OCI-LY3 (cell line): ENCODE measurements around the gene SRGAP1.

Source experiments
- EZH2phosphoT487 ChIP-seq: fragments of 200-600 bp; shearing (Covaris generic); IDR thresholded peaks from 2 replicates; pipeline ENCODE4 v1.6.1; 2018; ENCODE audit warnings: antibody characterized with exemption, mixed run types, low read depth
- TF ChIP-seq, protein P1 (sequence below): fragments of 200-600, 300-600 bp; sonication (generic); IDR thresholded peaks from 2 replicates; pipeline ENCODE4 v1.5.1; 2014; ENCODE audit warnings: antibody characterized with exemption, low read length, low read depth

DNA sequence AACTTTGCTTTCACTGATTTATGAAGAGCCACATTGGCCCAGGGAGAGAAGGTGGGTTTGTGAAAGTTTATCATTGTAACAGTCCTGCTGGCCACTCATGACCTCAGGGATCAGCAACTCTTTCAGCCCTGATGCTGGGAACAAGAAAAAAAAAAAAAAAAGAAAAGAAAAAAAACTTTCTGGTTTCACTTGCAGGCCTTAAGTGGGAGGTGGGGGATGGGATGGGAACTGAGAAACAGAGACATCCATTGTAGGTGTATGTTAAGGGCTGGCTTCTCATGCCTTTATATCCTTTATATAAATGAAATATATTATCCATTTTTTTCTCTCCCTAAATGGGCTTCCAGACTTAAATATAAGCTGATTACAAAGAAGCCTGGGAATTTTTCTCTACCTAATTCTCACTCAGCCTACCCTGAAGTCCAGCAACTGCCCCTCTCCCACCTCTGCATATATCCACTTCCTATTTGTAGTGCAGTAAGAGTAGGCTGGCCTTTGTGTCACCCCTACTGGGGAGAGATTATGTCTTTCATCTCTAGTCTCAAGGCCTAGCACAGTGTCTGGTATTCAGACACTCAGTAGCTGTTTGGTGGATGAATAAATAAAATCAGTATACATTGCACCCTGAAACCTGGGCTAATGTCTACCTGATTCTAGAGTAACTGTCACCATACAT, 190.5 kb downstream of the SRGAP1 start:
- TF ChIP-seq, protein P1, sequence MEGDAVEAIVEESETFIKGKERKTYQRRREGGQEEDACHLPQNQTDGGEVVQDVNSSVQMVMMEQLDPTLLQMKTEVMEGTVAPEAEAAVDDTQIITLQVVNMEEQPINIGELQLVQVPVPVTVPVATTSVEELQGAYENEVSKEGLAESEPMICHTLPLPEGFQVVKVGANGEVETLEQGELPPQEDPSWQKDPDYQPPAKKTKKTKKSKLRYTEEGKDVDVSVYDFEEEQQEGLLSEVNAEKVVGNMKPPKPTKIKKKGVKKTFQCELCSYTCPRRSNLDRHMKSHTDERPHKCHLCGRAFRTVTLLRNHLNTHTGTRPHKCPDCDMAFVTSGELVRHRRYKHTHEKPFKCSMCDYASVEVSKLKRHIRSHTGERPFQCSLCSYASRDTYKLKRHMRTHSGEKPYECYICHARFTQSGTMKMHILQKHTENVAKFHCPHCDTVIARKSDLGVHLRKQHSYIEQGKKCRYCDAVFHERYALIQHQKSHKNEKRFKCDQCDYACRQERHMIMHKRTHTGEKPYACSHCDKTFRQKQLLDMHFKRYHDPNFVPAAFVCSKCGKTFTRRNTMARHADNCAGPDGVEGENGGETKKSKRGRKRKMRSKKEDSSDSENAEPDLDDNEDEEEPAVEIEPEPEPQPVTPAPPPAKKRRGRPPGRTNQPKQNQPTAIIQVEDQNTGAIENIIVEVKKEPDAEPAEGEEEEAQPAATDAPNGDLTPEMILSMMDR, result no peak
- TF ChIP-seq EZH2phosphoT487, result no peak
